Measurements from ENCODE around the gene GPR176.

Gene GPR176

DNA sequence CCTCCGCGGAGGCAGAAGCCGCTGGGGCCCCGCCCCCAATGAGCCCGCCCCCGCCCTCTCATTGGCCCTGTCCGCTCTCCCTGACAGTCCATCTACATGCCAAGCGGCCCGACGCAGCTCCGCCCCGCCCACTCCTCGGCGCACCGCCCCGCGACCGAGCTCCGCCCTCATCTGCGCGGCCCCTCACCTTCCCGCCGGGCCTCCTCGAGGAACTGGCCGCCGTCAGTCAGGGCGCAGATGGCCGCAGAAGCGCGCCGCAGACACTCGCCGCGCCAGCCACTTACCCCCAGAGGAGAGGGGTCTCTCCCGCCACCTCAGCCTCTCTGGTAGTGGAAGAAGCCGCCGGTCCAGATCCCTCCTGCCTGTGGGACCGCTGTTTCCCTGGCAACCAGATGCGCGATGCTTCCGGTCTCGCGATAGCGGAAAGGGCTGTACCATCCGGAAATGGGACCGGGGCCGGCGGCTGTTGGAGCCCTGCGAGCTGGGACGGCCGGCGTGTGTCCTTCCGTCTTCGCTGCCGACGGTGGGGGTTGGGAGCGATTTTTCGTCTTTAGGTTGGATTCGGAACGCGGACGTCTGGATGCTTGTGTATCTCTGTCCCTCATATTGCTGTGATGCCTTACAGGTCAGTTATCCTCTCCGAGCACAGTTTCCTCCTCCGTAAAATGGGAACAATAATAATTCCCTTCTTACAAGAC lies 137.5 kb downstream of the GPR176 start, which contains the start of gene FSIP1 (continued):
- TF ChIP-seq, protein P1, sequence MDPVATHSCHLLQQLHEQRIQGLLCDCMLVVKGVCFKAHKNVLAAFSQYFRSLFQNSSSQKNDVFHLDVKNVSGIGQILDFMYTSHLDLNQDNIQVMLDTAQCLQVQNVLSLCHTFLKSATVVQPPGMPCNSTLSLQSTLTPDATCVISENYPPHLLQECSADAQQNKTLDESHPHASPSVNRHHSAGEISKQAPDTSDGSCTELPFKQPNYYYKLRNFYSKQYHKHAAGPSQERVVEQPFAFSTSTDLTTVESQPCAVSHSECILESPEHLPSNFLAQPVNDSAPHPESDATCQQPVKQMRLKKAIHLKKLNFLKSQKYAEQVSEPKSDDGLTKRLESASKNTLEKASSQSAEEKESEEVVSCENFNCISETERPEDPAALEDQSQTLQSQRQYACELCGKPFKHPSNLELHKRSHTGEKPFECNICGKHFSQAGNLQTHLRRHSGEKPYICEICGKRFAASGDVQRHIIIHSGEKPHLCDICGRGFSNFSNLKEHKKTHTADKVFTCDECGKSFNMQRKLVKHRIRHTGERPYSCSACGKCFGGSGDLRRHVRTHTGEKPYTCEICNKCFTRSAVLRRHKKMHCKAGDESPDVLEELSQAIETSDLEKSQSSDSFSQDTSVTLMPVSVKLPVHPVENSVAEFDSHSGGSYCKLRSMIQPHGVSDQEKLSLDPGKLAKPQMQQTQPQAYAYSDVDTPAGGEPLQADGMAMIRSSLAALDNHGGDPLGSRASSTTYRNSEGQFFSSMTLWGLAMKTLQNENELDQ (tag by site-specific recombination; IDR thresholded peaks at IDR 0.05; ENCODE audit: low read depth): no peak
- peak; percentile 78 for TF ChIP-seq ZBTB26 (tag by site-specific recombination; optimal IDR thresholded peaks at IDR 0.05)

GRCh38 chr15:39781967-39782302 lies 138.1 kb downstream of the GPR176 start:
- H3K4me1 ChIP-seq (ENCODE audit: control insufficient read depth, insufficient read depth, low read length): peaks cover 12% of the 10 kb centered on the region; the same call in 1 of the 2 replicates
- ChIA-PET POLR2A (interaction anchor here (0.6 to 1.6 kb wide), 4 partner anchors 103 to 152 kb away, joined by 3 to 5 read pairs (median 4); partner anchors contain the start of gene EIF2AK4), CTCF (interaction anchor here (0.7 kb wide), 1 partner anchor 189 kb away, joined by 3 read pairs; no protein-coding TSS in a partner anchor)
- no peak overlapping the region for H3K27ac ChIP-seq (ENCODE audit: extremely low read depth, low read depth, low read length)
- H3K9me3 ChIP-seq (ENCODE audit: control insufficient read depth, insufficient read depth, low read depth, low read length): no peaks in the 10 kb centered on the region
- H3K36me3 ChIP-seq (ENCODE audit: control insufficient read depth in 2 of 2, insufficient read depth in 1 of 2, low read length in 2 of 2): no peaks in the 10 kb centered on the region
- H3K4me3 ChIP-seq (ENCODE audit: low read depth, low read length): peak overlapping the region; percentile 25
- TF ChIP-seq YY1 (tag by site-specific recombination; IDR thresholded peaks at IDR 0.05) (no peak), ZNF280D (tag by site-specific recombination; IDR thresholded peaks at IDR 0.05) (no peak), GLIS2 (tag by site-specific recombination; IDR thresholded peaks at IDR 0.05) (no peak), IKZF3 (tag by site-specific recombination; IDR thresholded peaks at IDR 0.05) (no peak), CTCF (tag by site-specific recombination; IDR thresholded peaks at IDR 0.05) (no peak), ZNF362 (tag by site-specific recombination; IDR thresholded peaks at IDR 0.05) (no peak), TCF7L2 (IDR thresholded peaks at IDR 0.05; ENCODE audit: borderline replicate concordance, low read depth, low read length) (no peak), ZNF335 (tag by site-specific recombination; conservative IDR thresholded peaks at IDR 0.05) (0 out of 2 replicates have a peak, but pooled peaks have one; percentile 46), ZNF292 (tag by site-specific recombination; IDR thresholded peaks at IDR 0.05; ENCODE audit: borderline replicate concordance, low read depth) (no peak), REPIN1 (tag by site-specific recombination; IDR thresholded peaks at IDR 0.05; ENCODE audit: low read depth) (no peak), ZNF169 (tag by site-specific recombination; IDR thresholded peaks at IDR 0.05) (no peak), ZNF626 (tag by site-specific recombination; IDR thresholded peaks at IDR 0.05) (no peak), ZNF48 (tag by site-specific recombination; IDR thresholded peaks at IDR 0.05) (no peak), GFI1B (tag by site-specific recombination; IDR thresholded peaks at IDR 0.05) (no peak), ZNF777 (tag by site-specific recombination; IDR thresholded peaks at IDR 0.05; ENCODE audit: borderline replicate concordance) (no peak)
- TF ChIP-seq, protein P2, sequence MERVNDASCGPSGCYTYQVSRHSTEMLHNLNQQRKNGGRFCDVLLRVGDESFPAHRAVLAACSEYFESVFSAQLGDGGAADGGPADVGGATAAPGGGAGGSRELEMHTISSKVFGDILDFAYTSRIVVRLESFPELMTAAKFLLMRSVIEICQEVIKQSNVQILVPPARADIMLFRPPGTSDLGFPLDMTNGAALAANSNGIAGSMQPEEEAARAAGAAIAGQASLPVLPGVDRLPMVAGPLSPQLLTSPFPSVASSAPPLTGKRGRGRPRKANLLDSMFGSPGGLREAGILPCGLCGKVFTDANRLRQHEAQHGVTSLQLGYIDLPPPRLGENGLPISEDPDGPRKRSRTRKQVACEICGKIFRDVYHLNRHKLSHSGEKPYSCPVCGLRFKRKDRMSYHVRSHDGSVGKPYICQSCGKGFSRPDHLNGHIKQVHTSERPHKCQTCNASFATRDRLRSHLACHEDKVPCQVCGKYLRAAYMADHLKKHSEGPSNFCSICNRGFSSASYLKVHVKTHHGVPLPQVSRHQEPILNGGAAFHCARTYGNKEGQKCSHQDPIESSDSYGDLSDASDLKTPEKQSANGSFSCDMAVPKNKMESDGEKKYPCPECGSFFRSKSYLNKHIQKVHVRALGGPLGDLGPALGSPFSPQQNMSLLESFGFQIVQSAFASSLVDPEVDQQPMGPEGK (tag by site-specific recombination; IDR thresholded peaks at IDR 0.05): no peak
- TF ChIP-seq, protein P3, sequence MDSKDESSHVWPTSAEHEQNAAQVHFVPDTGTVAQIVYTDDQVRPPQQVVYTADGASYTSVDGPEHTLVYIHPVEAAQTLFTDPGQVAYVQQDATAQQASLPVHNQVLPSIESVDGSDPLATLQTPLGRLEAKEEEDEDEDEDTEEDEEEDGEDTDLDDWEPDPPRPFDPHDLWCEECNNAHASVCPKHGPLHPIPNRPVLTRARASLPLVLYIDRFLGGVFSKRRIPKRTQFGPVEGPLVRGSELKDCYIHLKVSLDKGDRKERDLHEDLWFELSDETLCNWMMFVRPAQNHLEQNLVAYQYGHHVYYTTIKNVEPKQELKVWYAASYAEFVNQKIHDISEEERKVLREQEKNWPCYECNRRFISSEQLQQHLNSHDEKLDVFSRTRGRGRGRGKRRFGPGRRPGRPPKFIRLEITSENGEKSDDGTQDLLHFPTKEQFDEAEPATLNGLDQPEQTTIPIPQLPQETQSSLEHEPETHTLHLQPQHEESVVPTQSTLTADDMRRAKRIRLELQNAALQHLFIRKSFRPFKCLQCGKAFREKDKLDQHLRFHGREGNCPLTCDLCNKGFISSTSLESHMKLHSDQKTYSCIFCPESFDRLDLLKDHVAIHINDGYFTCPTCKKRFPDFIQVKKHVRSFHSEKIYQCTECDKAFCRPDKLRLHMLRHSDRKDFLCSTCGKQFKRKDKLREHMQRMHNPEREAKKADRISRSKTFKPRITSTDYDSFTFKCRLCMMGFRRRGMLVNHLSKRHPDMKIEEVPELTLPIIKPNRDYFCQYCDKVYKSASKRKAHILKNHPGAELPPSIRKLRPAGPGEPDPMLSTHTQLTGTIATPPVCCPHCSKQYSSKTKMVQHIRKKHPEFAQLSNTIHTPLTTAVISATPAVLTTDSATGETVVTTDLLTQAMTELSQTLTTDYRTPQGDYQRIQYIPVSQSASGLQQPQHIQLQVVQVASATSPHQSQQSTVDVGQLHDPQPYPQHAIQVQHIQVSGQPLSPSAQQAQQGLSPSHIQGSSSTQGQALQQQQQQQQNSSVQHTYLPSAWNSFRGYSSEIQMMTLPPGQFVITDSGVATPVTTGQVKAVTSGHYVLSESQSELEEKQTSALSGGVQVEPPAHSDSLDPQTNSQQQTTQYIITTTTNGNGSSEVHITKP (tag by site-specific recombination; IDR thresholded peaks at IDR 0.05): peak; percentile 73
